Astrocyte (in vitro differentiated cells and primary cell): ENCODE data around the gene PPFIA3. TPM values are rescaled to one million over a fixed set of nuclear protein-coding genes. Genes with fewer than 3 reads are reported as not detected.
"Not testable (repeated sequence)": the region's sequence is repeated elsewhere in the genome, so short reads cannot be mapped to it uniquely, and the experiment has no call there.

Experiments used
- DNase-seq: peaks from one replicate; pipeline ENCODE4 v3.0.0-alpha.2; 2010; ENCODE audit warnings: low read depth
- FAIRE-seq: peaks from 2 replicates; lab custom pipeline; 2011; peaks lifted over from hg19 to GRCh38; lab: Jason Lieb, UNC
- H2AFZ ChIP-seq: 2 replicates; pipeline ENCODE4 v1.6.0; 2012; ENCODE audit warnings: low read depth, low read length, inconsistent platforms
- H3K27ac ChIP-seq: 2 replicates; pipeline ENCODE4 v1.5.1; 2011; ENCODE audit warnings: low read depth, low read length, inconsistent platforms
- H3K27me3 ChIP-seq: 2 replicates; pipeline ENCODE4 v1.6.0; 2011; ENCODE audit warnings: low read length, inconsistent platforms; ENCODE audit not compliant: insufficient read depth
- H3K36me3 ChIP-seq: 2 replicates; pipeline ENCODE4 v1.5.1; 2011; ENCODE audit warnings: low read length, inconsistent platforms; ENCODE audit not compliant: insufficient read depth
- H3K4me1 ChIP-seq: 2 replicates; pipeline ENCODE4 v1.5.1; 2011; ENCODE audit warnings: low read length, inconsistent platforms; ENCODE audit not compliant: insufficient read depth
- H3K4me2 ChIP-seq: 2 replicates; pipeline ENCODE4 v1.6.0; 2012; ENCODE audit warnings: low read length, inconsistent platforms
- H3K4me3 ChIP-seq: 2 replicates; pipeline ENCODE4 v1.5.1; 2011; ENCODE audit warnings: low read depth, mild to moderate bottlenecking, low read length, inconsistent platforms; ENCODE audit not compliant: insufficient read depth
- H3K79me2 ChIP-seq: 2 replicates; pipeline ENCODE4 v1.6.0; 2012; ENCODE audit warnings: mild to moderate bottlenecking, low read length, inconsistent platforms; ENCODE audit not compliant: insufficient read depth
- H3K9ac ChIP-seq: 2 replicates; pipeline ENCODE4 v1.6.0; 2012; ENCODE audit warnings: mild to moderate bottlenecking, low read length, inconsistent platforms
- H3K9me3 ChIP-seq: 2 replicates; pipeline ENCODE4 v1.5.1; 2012; ENCODE audit warnings: low read depth, mild to moderate bottlenecking, low read length, inconsistent platforms; ENCODE audit not compliant: insufficient read depth
- H4K20me1 ChIP-seq: 2 replicates; pipeline ENCODE4 v1.6.0; 2012; ENCODE audit warnings: low read length, inconsistent platforms; ENCODE audit not compliant: insufficient read depth
- H3K27ac Mint-ChIP-seq: one replicate; pipeline ENCODE4 v1.8.0; 2021; ENCODE audit warnings: mild to moderate bottlenecking, mixed read lengths; ENCODE audit not compliant: unreplicated experiment
- H3K27me3 Mint-ChIP-seq: one replicate; pipeline ENCODE4 v1.8.0; 2021; ENCODE audit warnings: low read depth, mixed read lengths; ENCODE audit not compliant: unreplicated experiment
- H3K36me3 Mint-ChIP-seq: one replicate; pipeline ENCODE4 v1.8.0; 2021; ENCODE audit warnings: low read depth, mixed read lengths; ENCODE audit not compliant: unreplicated experiment
- H3K4me1 Mint-ChIP-seq: one replicate; pipeline ENCODE4 v1.8.0; 2021; ENCODE audit warnings: low read depth, mixed read lengths; ENCODE audit not compliant: unreplicated experiment
- H3K4me3 Mint-ChIP-seq: one replicate; pipeline ENCODE4 v1.8.0; 2021; ENCODE audit warnings: mild to moderate bottlenecking, moderate library complexity, mixed read lengths; ENCODE audit not compliant: unreplicated experiment
- H3K9me3 Mint-ChIP-seq: one replicate; pipeline ENCODE4 v1.8.0; 2021; ENCODE audit warnings: mild to moderate bottlenecking, mixed read lengths; ENCODE audit not compliant: unreplicated experiment
- EZH2 ChIP-seq: IDR thresholded peaks from 2 replicates; pipeline ENCODE4 v1.6.1; 2012; ENCODE audit warnings: mild to moderate bottlenecking, low read length, inconsistent platforms; ENCODE audit not compliant: insufficient read depth
- total RNA-seq: library from RNA; stranded (reverse); gene quantifications from 2 replicates; pipeline ENCODE4 v1.2.1, GENCODE V29; 2021
- TF ChIP-seq, protein P1 (sequence below): IDR thresholded peaks from 2 replicates; pipeline ENCODE4 v1.5.1; 2011; ENCODE audit warnings: low read depth, mild to moderate bottlenecking, inconsistent platforms, low read length, moderate library complexity; ENCODE audit not compliant: insufficient read depth

PPFIA3 gene
- total RNA-seq, 1 donor from 2014 or later: 9.2 TPM

GRCh38 chr19:49120868-49121267, 1.5 kb downstream of the PPFIA3 start:
- H3K9me3 ChIP-seq: no peaks in the 10 kb centered on the region
- H3K36me3 ChIP-seq: no peaks in the 10 kb centered on the region
- H3K79me2 ChIP-seq: no peaks in the 10 kb centered on the region
- no peak for FAIRE-seq
- no peaks in the 10 kb centered on the region for H3K9me3 Mint-ChIP-seq
- H3K9ac ChIP-seq: no peak overlapping the region
- peaks cover 15% of the 10 kb centered on the region for H4K20me1 ChIP-seq
- H3K36me3 Mint-ChIP-seq: peaks cover 7% of the 10 kb centered on the region
- H3K27ac Mint-ChIP-seq: peak overlapping the region; percentile 27
- TF ChIP-seq, protein P1, sequence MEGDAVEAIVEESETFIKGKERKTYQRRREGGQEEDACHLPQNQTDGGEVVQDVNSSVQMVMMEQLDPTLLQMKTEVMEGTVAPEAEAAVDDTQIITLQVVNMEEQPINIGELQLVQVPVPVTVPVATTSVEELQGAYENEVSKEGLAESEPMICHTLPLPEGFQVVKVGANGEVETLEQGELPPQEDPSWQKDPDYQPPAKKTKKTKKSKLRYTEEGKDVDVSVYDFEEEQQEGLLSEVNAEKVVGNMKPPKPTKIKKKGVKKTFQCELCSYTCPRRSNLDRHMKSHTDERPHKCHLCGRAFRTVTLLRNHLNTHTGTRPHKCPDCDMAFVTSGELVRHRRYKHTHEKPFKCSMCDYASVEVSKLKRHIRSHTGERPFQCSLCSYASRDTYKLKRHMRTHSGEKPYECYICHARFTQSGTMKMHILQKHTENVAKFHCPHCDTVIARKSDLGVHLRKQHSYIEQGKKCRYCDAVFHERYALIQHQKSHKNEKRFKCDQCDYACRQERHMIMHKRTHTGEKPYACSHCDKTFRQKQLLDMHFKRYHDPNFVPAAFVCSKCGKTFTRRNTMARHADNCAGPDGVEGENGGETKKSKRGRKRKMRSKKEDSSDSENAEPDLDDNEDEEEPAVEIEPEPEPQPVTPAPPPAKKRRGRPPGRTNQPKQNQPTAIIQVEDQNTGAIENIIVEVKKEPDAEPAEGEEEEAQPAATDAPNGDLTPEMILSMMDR: no peak
- TF ChIP-seq EZH2: no peak
- peak overlapping the region; percentile 51 for H3K4me3 Mint-ChIP-seq
- H3K4me3 ChIP-seq: no peak overlapping the region
- peaks cover 12% of the 10 kb centered on the region for H3K4me1 ChIP-seq
- no peak for DNase-seq
- H3K27ac ChIP-seq: no peak overlapping the region
- no peak overlapping the region for H3K4me2 ChIP-seq
- peaks cover 7% of the 10 kb centered on the region for H3K4me1 Mint-ChIP-seq
- H3K27me3 Mint-ChIP-seq: peaks cover 20% of the 10 kb centered on the region
- H3K27me3 ChIP-seq: peaks cover 9% of the 10 kb centered on the region
- H2AFZ ChIP-seq: no peak overlapping the region

DNA sequence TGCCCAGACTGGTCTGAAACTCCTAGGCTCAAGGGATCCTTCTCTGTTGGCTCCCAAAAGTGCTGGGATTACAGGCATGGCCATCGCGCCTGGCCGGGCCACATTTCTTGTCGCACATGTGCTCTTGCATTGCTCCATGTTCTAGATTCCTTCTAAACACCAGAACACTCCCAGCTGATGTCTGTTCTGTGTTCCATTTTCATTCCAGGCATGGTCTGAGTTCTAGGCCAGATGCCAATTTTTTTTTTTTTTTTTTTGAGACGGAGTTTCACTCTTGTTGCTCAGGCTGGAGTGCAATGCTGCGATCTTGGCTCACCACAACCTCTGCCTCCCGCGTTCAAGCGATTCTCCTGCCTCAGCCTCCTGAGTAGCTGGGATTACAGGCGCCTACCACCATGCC, 2.5 kb downstream of the PPFIA3 start:
- H2AFZ ChIP-seq, H3K27me3 ChIP-seq, H3K9me3 Mint-ChIP-seq, H3K27ac Mint-ChIP-seq, H3K4me3 Mint-ChIP-seq, H3K9me3 ChIP-seq, H3K36me3 Mint-ChIP-seq, H3K27ac ChIP-seq, FAIRE-seq, DNase-seq, H3K4me1 Mint-ChIP-seq, H3K4me2 ChIP-seq, H3K4me3 ChIP-seq, H3K79me2 ChIP-seq, H3K36me3 ChIP-seq, H3K9ac ChIP-seq: not testable (repeated sequence)
- Histone ChIP-seq H4K20me1 (peaks cover 15% of the 10 kb centered on the region), H3K4me1 (peaks cover 12% of the 10 kb centered on the region)
- peaks cover 20% of the 10 kb centered on the region for H3K27me3 Mint-ChIP-seq

DNA sequence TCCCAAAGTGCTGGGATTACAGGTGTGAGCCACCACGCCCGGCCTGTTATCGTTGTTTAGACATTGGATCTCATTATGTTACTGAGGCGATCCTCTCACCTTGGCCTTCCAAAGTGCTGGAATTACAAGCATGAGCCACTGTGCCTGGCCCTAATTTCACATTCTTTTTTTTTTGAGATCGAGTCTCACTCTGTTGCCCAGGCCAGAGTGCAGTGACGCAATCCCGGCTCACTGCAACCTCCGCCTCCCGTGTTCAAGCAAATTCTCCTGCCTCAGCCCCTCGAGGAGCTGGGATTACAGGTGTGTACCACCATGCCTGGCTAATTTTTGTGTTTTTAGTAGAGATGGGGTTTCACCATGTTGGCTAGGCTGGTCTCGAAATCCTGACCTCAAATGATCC, 3.9 kb downstream of the PPFIA3 start:
- not testable (repeated sequence) for H3K27ac ChIP-seq, H3K4me3 ChIP-seq, H3K9me3 ChIP-seq, H3K9ac ChIP-seq, H3K27ac Mint-ChIP-seq, H3K4me2 ChIP-seq, FAIRE-seq, DNase-seq, H2AFZ ChIP-seq, H3K27me3 ChIP-seq, H3K4me3 Mint-ChIP-seq, H3K4me1 Mint-ChIP-seq, H4K20me1 ChIP-seq, H3K79me2 ChIP-seq, H3K36me3 ChIP-seq, H3K9me3 Mint-ChIP-seq, H3K36me3 Mint-ChIP-seq
- H3K27me3 Mint-ChIP-seq: peaks cover 20% of the 10 kb centered on the region
- peaks cover 14% of the 10 kb centered on the region for H3K4me1 ChIP-seq
